ENCODE measurements around the gene RPL32. TPM values are rescaled to one million over a fixed set of nuclear protein-coding genes. Genes with fewer than 3 reads are reported as not detected.

RPL32 gene
- total RNA-seq (1,000 to 10,000 TPM in 6 of 9 donors, 100 to 1,000 TPM in 3; 695 to 2,605 (median 1,276) TPM), polyA plus RNA-seq (1,000 to 10,000 TPM; 1,244 to 2,745 (median 2,081) TPM)
- long read RNA-seq, donor 1, transcript RPL32-202 (3 exons, 1,734 nt) = minor isoform, 95 of 1,101 reads
- long read RNA-seq, donor 1, transcript RPL32-207 (3 exons, 631 nt) = minor isoform, 8 of 1,101 reads
- long read RNA-seq, donor 1, transcript RPL32-204 (4 exons, 2,117 nt) = major isoform, 938 of 1,101 reads
- long read RNA-seq, donor 1, partial matches to known transcripts = 41 of 1,101 reads
- long read RNA-seq, donor 1, other reads (novel, unspliced or antisense) = 13 of 1,101 reads
- long read RNA-seq, donor 2, transcript RPL32-207 (3 exons, 631 nt) = minor isoform, 5 of 701 reads
- long read RNA-seq, donor 2, transcript RPL32-204 (4 exons, 2,117 nt) = major isoform, 620 of 701 reads
- long read RNA-seq, donor 2, transcript RPL32-202 (3 exons, 1,734 nt) = minor isoform, 43 of 701 reads
- long read RNA-seq, donor 2, transcript RPL32-203 (4 exons, 1,749 nt) = minor isoform, 5 of 701 reads
- long read RNA-seq, donor 2, partial matches to known transcripts = 24 of 701 reads
- long read RNA-seq, donor 2, other reads (novel, unspliced or antisense) = 0 of 701 reads
- long read RNA-seq, donor 3, transcript RPL32-202 (3 exons, 1,734 nt) = minor isoform, 68 of 700 reads
- long read RNA-seq, donor 3, transcript RPL32-207 (3 exons, 631 nt) = minor isoform, 6 of 700 reads
- long read RNA-seq, donor 3, transcript RPL32-204 (4 exons, 2,117 nt) = major isoform, 585 of 700 reads
- long read RNA-seq, donor 3, partial matches to known transcripts = 31 of 700 reads
- long read RNA-seq, donor 3, other reads (novel, unspliced or antisense) = 6 of 700 reads
- long read RNA-seq, donor 4, transcript RPL32-203 (4 exons, 1,749 nt) = minor isoform, 7 of 1,002 reads
- long read RNA-seq, donor 4, transcript RPL32-202 (3 exons, 1,734 nt) = minor isoform, 28 of 1,002 reads
- long read RNA-seq, donor 4, transcript RPL32-204 (4 exons, 2,117 nt) = major isoform, 960 of 1,002 reads
- long read RNA-seq, donor 4, partial matches to known transcripts = 3 of 1,002 reads
- long read RNA-seq, donor 4, other reads (novel, unspliced or antisense) = 1 of 1,002 reads
- long read RNA-seq, donor 5, transcript RPL32-204 (4 exons, 2,117 nt) = major isoform, 618 of 640 reads
- long read RNA-seq, donor 5, transcript RPL32-202 (3 exons, 1,734 nt) = minor isoform, 7 of 640 reads
- long read RNA-seq, donor 5, partial matches to known transcripts = 6 of 640 reads
- long read RNA-seq, donor 5, other reads (novel, unspliced or antisense) = 4 of 640 reads
- long read RNA-seq, donor 6, transcript RPL32-202 (3 exons, 1,734 nt) = minor isoform, 31 of 1,291 reads
- long read RNA-seq, donor 6, transcript RPL32-203 (4 exons, 1,749 nt) = minor isoform, 9 of 1,291 reads
- long read RNA-seq, donor 6, transcript RPL32-204 (4 exons, 2,117 nt) = major isoform, 1,241 of 1,291 reads
- long read RNA-seq, donor 6, partial matches to known transcripts = 6 of 1,291 reads
- long read RNA-seq, donor 6, other reads (novel, unspliced or antisense) = 2 of 1,291 reads
- long read RNA-seq, donor 7, transcript RPL32-203 (4 exons, 1,749 nt) = minor isoform, 5 of 638 reads
- long read RNA-seq, donor 7, transcript RPL32-204 (4 exons, 2,117 nt) = major isoform, 527 of 638 reads
- long read RNA-seq, donor 7, transcript RPL32-207 (3 exons, 631 nt) = minor isoform, 11 of 638 reads
- long read RNA-seq, donor 7, transcript RPL32-202 (3 exons, 1,734 nt) = minor isoform, 69 of 638 reads
- long read RNA-seq, donor 7, partial matches to known transcripts = 26 of 638 reads
- long read RNA-seq, donor 7, other reads (novel, unspliced or antisense) = 0 of 638 reads
- long read RNA-seq, donor 8, transcript RPL32-203 (4 exons, 1,749 nt) = minor isoform, 5 of 1,107 reads
- long read RNA-seq, donor 8, transcript RPL32-204 (4 exons, 2,117 nt) = major isoform, 967 of 1,107 reads
- long read RNA-seq, donor 8, transcript RPL32-207 (3 exons, 631 nt) = minor isoform, 17 of 1,107 reads
- long read RNA-seq, donor 8, transcript RPL32-202 (3 exons, 1,734 nt) = minor isoform, 66 of 1,107 reads
- long read RNA-seq, donor 8, partial matches to known transcripts = 33 of 1,107 reads
- long read RNA-seq, donor 8, other reads (novel, unspliced or antisense) = 18 of 1,107 reads
- long read RNA-seq, donor 9, transcript RPL32-202 (3 exons, 1,734 nt) = minor isoform, 76 of 783 reads
- long read RNA-seq, donor 9, transcript RPL32-207 (3 exons, 631 nt) = minor isoform, 11 of 783 reads
- long read RNA-seq, donor 9, transcript RPL32-204 (4 exons, 2,117 nt) = major isoform, 630 of 783 reads
- long read RNA-seq, donor 9, partial matches to known transcripts = 49 of 783 reads
- long read RNA-seq, donor 9, other reads (novel, unspliced or antisense) = 15 of 783 reads
- long read RNA-seq, donor 10, transcript RPL32-204 (4 exons, 2,117 nt) = major isoform, 409 of 492 reads
- long read RNA-seq, donor 10, transcript RPL32-202 (3 exons, 1,734 nt) = minor isoform, 51 of 492 reads
- long read RNA-seq, donor 10, partial matches to known transcripts = 24 of 492 reads
- long read RNA-seq, donor 10, other reads (novel, unspliced or antisense) = 0 of 492 reads

DNA sequence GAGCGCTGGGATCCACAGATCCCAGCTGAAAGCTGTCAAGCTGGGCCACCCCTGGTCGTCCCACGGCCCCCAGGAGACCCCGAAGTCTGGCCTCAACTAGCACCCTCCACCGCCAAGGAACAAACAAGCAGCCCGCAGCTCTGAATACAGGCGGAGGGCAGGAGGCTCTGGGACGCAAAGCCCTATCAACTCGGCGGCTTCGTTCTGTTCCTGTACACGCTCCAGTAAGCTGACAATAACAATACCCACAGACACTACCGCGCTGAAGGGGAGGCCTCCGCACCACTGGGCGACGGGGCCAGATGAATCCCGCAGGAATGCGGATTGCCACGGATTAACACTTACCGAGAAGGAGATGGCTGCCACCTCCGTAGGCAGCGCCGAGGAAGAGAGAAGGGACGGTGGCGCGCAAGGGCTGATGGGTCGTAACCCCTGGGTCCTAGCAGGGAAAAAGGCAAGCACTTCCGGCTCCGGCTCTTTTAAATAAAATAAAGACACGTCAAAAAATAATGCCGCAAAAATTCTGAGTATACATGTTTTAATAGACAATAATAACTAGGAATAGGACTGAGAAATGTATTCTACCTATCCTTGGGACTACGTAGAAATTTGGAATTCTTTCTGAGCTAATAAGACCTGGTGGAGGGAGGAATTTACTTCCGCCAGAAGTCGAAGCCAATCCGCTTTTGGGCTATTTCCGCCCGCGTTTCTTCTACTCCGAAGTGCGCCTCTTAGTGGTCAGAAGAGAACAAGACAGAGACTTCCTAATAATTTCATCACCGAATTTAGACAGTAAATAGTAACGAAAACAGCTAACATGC is at the start of gene RPL32:
Gene RPL32, minus strand, starts transcription at position 417 of the 821 bp plus-strand sequence. CDS start 1,328 bp downstream, outside the sequence.
- DNase-seq = peak; percentile 87 to 96 (median 89)
- peak within 1 kb of the TSS; percentile 87 to 97 (median 94) for H3K27ac ChIP-seq
- H3K36me3 ChIP-seq (replicated peaks in 1 of 2) = peaks cover 0 to 37% of the 10 kb centered on the region in 2 donors
- H3K9me3 ChIP-seq (replicated peaks in 1 of 3) = no peaks in the 10 kb centered on the region
- no peaks in the 10 kb centered on the region for H3K27me3 ChIP-seq
- intact Hi-C loops (cut with DNase I) = no loop called here
- TF ChIP-seq, protein P1, sequence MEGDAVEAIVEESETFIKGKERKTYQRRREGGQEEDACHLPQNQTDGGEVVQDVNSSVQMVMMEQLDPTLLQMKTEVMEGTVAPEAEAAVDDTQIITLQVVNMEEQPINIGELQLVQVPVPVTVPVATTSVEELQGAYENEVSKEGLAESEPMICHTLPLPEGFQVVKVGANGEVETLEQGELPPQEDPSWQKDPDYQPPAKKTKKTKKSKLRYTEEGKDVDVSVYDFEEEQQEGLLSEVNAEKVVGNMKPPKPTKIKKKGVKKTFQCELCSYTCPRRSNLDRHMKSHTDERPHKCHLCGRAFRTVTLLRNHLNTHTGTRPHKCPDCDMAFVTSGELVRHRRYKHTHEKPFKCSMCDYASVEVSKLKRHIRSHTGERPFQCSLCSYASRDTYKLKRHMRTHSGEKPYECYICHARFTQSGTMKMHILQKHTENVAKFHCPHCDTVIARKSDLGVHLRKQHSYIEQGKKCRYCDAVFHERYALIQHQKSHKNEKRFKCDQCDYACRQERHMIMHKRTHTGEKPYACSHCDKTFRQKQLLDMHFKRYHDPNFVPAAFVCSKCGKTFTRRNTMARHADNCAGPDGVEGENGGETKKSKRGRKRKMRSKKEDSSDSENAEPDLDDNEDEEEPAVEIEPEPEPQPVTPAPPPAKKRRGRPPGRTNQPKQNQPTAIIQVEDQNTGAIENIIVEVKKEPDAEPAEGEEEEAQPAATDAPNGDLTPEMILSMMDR (IDR thresholded peaks at IDR 0.05) = peak; percentile 77 to 91 (median 82)
- peak; percentile 55 to 79 for TF ChIP-seq POLR2A (IDR thresholded peaks at IDR 0.05)
- H3K4me3 ChIP-seq = peak within 1 kb of the TSS; percentile 43 to 98 (median 80)
- peaks cover 11 to 34% of the 10 kb centered on the region in 2 donors for H3K4me1 ChIP-seq (replicated peaks in 1 of 2)
- 0 to 1% (median 1%) methylated on average over 36 to 43 of the region's 43 CpGs for WGBS, 4 donors

DNA sequence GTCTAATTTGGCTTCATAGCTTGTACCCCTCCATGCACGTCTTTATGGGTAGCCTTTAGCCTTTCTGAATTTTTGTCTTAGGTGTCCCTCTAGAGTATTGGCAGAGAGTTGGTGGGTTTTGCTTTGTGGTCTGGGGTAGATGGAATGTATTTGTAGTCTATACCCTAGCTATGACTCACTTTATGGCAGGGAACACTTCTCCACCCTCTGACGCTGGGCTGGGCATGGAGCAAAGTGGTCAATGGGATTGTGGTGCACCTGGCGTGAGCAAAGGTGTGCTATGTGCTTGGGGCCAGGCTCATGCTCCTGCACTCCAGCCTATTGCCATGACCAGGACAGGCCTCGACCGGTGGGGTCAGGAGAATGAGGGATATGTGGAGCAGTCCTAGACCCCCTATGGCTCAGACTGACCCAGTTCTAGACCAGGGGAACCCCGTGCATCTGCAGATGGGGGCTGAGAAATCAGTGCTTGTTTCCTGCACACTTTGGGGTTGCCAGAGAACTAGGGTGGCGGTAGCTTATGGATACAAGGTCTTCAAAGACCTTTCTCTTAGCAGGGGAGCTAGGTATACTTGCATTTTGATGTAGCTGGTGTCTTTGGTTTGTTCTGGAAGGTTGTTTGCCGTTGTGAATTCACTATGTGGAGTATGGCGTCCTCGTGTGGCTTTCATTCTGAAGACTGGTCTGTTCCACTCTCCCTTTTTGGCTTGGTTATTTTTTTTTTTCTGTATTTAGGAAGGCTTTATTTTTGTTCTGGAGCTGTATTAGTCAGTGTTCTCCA is 49.4 kb upstream of the RPL32 start:
- Histone ChIP-seq H3K4me3 (no peak overlapping the region), H3K27ac (no peak overlapping the region), H3K9me3 (replicated peaks in 1 of 3) (no peaks in the 10 kb centered on the region), H3K4me1 (replicated peaks in 1 of 2) (peaks cover 4 to 9% of the 10 kb centered on the region in 2 donors), H3K27me3 (no peaks in the 10 kb centered on the region), H3K36me3 (replicated peaks in 1 of 2) (no peaks in the 10 kb centered on the region)
- DNase-seq = no peak
- intact Hi-C loops (cut with DNase I) = no loop called here
- 83 to 89% (median 88%) methylated on average over 7 to 10 of the region's 10 CpGs for WGBS, 4 donors
- TF ChIP-seq POLR2A (IDR thresholded peaks at IDR 0.05) = no peak
- TF ChIP-seq, protein P1 (IDR thresholded peaks at IDR 0.05) = peak in 1 of 6 experiments; percentile 26

Measured in adrenal gland (tissue), 19 donors.